Skeletal muscle satellite cell (primary cell): ENCODE data around the gene FUBP3.

Experiments used
- H3K27me3 ChIP-seq: 2 replicates; pipeline ENCODE4 v1.7.0; 2013; ENCODE audit warnings: low read length; ENCODE audit not compliant: control insufficient read depth, insufficient read depth
- H3K36me3 ChIP-seq: 2 replicates; pipeline ENCODE4 v1.7.0; 2013; ENCODE audit warnings: mild to moderate bottlenecking, control low read depth, low read length; ENCODE audit not compliant: insufficient read depth
- H3K4me1 ChIP-seq: 2 replicates; pipeline ENCODE4 v1.7.0; 2013; ENCODE audit warnings: low read length; ENCODE audit not compliant: control insufficient read depth, insufficient read depth
- H3K4me2 ChIP-seq: 2 replicates; pipeline ENCODE4 v1.7.0; 2013; ENCODE audit warnings: mild to moderate bottlenecking, low read length
- H3K4me3 ChIP-seq: 2 replicates; pipeline ENCODE4 v1.7.0; 2013; ENCODE audit warnings: low read length
- H3K9ac ChIP-seq: 2 replicates; pipeline ENCODE4 v1.7.0; 2013; ENCODE audit warnings: mild to moderate bottlenecking, low read depth, low read length, moderate library complexity
- H3K9me3 ChIP-seq: replicated peaks from 2 replicates; pipeline ENCODE4 v1.7.0; 2013; ENCODE audit warnings: mild to moderate bottlenecking, control low read depth, low read length

FUBP3 gene

DNA sequence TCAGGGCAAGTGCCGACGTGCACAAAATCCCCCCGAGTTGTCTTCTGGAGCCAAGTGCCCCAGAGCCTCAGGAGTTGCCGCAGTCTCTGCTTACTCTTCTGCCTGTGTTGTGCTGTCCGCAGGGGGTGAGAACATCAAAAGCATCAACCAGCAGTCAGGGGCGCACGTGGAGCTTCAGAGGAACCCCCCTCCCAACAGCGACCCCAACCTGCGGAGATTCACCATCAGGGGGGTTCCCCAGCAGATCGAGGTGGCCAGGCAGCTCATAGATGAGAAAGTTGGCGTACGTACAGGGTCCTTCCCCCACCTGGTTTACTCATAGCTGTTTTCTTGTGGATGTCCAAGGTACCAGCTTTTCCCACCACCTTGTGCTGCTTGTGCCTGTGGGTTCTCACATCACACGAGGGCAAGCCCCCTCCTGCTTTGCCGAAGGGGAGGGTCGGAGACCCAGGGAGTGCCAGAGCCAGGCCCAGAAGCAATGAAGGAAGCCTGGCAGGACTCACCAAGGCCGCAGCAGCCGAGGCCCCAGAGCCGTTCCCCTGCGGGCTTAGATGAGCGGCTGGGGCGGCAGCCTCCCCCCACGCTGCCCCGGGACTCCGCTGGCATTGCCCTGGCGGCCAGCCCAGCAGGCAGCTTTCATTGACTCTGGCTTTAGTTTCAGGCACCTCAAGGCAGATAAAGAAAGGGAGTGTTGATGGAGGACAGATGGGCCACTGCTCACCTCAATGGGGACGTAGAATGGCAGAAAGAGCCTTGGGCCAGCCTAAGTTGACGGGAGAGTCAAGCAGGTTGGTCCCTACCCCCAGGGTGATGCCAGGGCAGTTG lies 51.3 kb downstream of the FUBP3 start:
- Histone ChIP-seq H3K4me1 (no peaks in the 10 kb centered on the region), H3K4me3 (no peak overlapping the region), H3K4me2 (no peak overlapping the region), H3K27me3 (no peaks in the 10 kb centered on the region), H3K36me3 (peaks cover 88% of the 10 kb centered on the region), H3K9ac (no peak overlapping the region), H3K9me3 (no peaks in the 10 kb centered on the region)

DNA sequence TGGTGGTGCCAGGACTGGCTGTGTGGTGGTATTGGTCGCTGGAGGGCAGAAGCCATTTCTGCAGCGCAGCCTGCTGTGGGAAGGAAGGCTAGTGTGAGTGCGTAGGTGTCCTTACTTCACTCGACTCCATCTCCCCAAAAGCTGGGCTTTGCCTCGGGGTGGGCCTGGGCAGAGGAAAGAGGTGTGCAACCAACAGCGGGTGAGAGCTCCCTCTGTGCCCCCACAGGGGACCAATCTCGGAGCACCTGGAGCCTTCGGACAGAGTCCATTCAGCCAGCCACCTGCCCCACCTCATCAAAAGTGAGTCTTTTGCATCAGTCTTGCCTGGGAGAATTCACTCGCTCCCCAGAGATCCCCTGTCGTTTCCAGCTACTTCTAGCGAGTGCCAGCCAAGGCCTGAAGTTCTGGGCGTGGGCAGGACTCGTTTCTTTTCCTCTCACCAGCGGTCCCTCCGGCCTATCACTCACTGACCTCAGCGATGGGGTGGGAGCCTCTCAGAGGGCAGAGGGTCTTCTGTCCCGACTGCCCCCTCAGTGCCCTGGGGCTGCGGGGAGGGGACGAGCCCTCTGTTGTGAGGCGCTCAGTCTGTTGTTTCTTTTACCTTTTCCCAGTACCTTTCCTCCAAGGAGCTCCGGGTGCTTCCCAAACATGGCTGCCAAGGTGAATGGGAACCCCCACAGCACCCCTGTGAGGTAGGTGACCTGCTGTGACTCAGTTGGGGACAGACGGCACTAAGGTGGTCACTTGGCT lies 52.1 kb downstream of the FUBP3 start:
- H3K4me2 ChIP-seq, result no peak overlapping the region
- no peaks in the 10 kb centered on the region for H3K9me3 ChIP-seq
- H3K27me3 ChIP-seq, result no peaks in the 10 kb centered on the region
- no peak overlapping the region for H3K9ac ChIP-seq
- peaks cover 88% of the 10 kb centered on the region for H3K36me3 ChIP-seq
- H3K4me1 ChIP-seq, result no peaks in the 10 kb centered on the region
- H3K4me3 ChIP-seq, result no peak overlapping the region

DNA sequence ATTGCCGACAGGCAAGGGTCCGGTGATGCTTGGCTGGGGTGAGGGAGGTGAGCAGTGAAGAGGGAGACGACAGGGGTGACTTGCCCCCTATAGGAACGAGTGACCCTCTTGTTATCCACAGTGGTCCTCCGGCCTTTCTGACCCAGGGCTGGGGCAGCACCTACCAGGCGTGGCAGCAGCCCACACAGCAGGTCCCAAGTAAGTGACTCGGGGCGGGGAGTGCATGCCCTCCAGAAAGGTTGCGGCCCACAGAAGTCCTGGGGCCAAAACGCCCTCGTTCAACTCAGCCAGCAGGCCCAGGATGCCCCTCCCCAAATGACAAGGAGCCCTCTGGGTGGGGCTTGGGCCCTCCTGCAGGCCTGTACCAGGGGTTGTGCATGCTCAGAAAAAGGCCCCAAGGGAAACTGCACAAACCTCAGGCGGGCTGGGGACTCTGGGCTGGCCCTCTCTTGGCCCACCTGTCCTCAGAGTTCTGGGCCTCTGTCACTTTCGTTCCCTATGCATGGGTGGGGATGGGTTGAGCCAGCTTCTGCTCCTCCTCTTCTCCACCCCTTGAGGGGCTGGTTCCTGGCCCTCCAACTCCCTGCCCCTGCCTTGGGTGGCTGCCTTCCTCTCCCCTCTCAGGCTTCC lies 52.8 kb downstream of the FUBP3 start:
- Histone ChIP-seq H3K4me2 (no peak overlapping the region), H3K4me3 (no peak overlapping the region), H3K4me1 (no peaks in the 10 kb centered on the region), H3K9ac (no peak overlapping the region), H3K9me3 (no peaks in the 10 kb centered on the region), H3K36me3 (peaks cover 86% of the 10 kb centered on the region), H3K27me3 (no peaks in the 10 kb centered on the region)

DNA sequence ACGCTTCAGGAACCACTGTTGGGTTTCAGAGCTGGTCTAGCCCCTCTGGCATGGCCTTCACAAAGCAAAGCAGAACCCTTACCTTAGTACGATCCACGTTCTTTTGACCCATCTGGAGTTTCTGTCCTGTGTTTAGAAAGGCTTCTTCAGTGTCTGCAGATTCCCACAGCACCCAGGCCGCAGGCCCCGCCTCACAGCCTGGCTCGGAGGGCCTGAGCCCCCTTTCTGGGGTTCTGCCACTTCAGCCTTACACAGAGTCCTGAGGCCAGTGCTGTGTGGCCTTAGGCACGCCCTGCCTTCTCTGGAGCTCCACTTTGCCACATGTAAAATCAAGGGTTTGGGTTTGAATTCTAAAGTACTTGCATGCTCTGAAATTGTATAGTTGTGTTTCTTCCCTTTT lies 53.5 kb downstream of the FUBP3 start:
- H3K4me1 ChIP-seq, result no peaks in the 10 kb centered on the region
- H3K36me3 ChIP-seq, result peaks cover 79% of the 10 kb centered on the region
- no peaks in the 10 kb centered on the region for H3K27me3 ChIP-seq
- H3K9me3 ChIP-seq, result no peaks in the 10 kb centered on the region
- no peak overlapping the region for H3K9ac ChIP-seq
- no peak overlapping the region for H3K4me3 ChIP-seq
- H3K4me2 ChIP-seq, result no peak overlapping the region

DNA sequence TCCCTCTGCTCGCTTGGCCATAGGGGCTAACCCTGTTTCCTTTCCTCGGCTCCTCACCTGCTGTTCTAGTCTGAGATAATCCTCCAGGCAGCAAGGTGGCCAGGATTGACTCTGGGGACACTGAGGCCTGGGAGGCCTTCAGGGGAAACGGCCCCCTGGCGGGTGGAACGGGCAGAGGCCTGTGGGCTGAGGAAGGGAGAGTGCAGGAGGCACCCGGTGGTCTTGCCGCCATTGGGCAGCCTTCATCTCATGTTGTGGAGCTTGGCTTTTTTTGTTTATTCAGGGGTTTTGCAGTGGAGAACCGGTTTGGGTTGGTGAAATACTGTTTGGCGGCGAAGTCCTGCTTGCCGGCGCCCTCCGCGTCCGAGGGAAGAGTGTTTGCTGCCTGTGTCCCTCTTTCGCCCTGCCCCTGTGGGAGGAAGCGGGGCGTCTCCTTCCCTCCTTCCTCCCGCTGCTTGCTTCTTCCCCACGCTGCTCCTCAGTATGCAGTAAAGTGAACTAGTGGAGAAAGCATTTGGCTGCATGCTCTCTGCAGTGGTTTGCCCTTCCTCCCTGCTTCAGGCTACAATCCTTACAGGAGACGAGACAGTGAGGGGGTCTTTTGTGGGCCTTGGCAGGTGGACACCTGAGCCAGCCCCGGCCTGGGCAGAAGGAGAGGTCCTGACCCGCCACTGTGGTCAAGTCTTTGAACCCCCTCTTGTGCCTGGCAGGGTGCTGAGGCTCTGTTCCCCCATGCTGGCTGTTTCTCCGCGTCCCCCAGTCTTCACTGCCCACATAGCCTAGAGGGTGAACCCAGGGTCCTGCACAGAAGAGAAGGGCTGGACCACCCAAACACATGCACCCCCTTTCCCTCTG lies 54.2 kb downstream of the FUBP3 start:
- no peak overlapping the region for H3K4me3 ChIP-seq
- no peak overlapping the region for H3K9ac ChIP-seq
- H3K36me3 ChIP-seq, result peaks cover 83% of the 10 kb centered on the region
- no peaks in the 10 kb centered on the region for H3K4me1 ChIP-seq
- H3K27me3 ChIP-seq, result no peaks in the 10 kb centered on the region
- no peaks in the 10 kb centered on the region for H3K9me3 ChIP-seq
- H3K4me2 ChIP-seq, result no peak overlapping the region

DNA sequence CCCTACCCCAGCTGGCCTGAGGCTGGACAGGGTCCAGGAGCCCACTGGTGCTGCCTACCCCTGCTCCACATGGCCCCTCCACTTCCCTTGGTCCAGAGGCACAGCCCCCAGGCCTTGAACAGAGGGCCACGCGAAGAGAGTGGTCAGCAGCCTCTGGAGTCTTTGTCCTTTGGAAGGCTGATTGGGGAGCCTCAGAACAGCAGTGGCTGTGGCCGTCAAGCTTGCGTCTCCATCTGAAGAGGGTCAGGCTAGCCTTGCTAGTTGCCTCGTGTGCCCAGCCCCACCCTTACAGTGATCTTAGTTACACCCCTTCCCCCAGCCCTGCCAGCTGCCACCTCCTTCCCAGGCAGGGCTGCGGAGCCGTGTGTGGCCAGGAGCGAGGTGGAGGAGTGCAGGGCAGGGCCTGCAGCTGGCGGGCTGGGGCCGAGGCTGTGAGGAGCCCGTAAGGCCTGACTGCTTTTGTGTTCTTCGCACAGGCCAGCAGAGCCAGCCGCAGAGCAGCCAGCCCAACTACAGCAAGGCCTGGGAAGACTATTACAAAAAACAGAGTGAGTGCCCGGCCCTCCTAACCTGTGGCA lies 54.9 kb downstream of the FUBP3 start:
- H3K9me3 ChIP-seq, result no peaks in the 10 kb centered on the region
- H3K4me2 ChIP-seq, result no peak overlapping the region
- H3K27me3 ChIP-seq, result no peaks in the 10 kb centered on the region
- no peak overlapping the region for H3K4me3 ChIP-seq
- no peaks in the 10 kb centered on the region for H3K4me1 ChIP-seq
- no peak overlapping the region for H3K9ac ChIP-seq
- H3K36me3 ChIP-seq, result peaks cover 84% of the 10 kb centered on the region

DNA sequence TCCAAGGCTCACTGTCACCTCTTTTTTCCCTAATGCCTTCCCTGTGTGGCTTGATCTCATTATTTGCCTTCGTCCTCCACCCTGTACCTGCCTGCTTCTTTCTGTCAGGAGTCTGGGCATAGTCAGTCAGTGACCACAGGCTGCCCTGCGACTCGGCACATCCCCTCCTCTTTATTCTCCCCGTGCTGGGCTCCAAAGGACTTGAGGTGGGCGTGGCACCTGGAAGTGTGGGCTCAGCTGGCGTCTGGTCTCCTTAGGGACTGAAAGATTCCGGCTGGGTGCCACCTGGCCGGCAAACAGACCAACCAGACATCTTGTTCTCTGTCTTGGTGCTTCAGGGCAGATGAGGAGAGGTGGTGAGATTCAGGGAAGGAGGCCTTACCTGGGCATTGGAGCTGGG lies 55.4 kb downstream of the FUBP3 start:
- H3K9me3 ChIP-seq, result no peaks in the 10 kb centered on the region
- no peaks in the 10 kb centered on the region for H3K27me3 ChIP-seq
- H3K4me2 ChIP-seq, result no peak overlapping the region
- no peak overlapping the region for H3K9ac ChIP-seq
- H3K4me1 ChIP-seq, result no peaks in the 10 kb centered on the region
- no peak overlapping the region for H3K4me3 ChIP-seq
- H3K36me3 ChIP-seq, result peaks cover 78% of the 10 kb centered on the region

DNA sequence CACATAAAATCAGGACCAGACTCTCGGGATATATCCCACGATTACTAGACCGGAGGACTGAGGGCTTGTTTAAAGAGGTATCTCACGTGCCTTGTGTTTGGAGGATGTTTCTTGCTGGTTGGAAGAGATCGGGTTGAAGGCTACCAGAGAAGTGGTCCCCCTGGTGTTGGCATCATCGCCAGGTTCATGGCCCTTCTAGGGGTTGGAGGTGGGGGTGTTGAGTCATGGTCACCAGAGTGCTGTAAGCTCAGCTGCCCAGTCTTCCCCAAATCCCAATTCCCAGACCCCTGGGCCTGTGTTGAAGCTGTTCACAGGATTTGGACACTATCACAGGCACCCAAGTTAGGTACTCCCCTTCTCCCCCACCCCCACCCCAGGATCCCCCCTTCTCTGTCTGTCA lies 55.9 kb downstream of the FUBP3 start:
- no peak overlapping the region for H3K9ac ChIP-seq
- no peak overlapping the region for H3K4me3 ChIP-seq
- H3K9me3 ChIP-seq, result no peaks in the 10 kb centered on the region
- peaks cover 74% of the 10 kb centered on the region for H3K36me3 ChIP-seq
- no peaks in the 10 kb centered on the region for H3K27me3 ChIP-seq
- no peak overlapping the region for H3K4me2 ChIP-seq
- H3K4me1 ChIP-seq, result no peaks in the 10 kb centered on the region

DNA sequence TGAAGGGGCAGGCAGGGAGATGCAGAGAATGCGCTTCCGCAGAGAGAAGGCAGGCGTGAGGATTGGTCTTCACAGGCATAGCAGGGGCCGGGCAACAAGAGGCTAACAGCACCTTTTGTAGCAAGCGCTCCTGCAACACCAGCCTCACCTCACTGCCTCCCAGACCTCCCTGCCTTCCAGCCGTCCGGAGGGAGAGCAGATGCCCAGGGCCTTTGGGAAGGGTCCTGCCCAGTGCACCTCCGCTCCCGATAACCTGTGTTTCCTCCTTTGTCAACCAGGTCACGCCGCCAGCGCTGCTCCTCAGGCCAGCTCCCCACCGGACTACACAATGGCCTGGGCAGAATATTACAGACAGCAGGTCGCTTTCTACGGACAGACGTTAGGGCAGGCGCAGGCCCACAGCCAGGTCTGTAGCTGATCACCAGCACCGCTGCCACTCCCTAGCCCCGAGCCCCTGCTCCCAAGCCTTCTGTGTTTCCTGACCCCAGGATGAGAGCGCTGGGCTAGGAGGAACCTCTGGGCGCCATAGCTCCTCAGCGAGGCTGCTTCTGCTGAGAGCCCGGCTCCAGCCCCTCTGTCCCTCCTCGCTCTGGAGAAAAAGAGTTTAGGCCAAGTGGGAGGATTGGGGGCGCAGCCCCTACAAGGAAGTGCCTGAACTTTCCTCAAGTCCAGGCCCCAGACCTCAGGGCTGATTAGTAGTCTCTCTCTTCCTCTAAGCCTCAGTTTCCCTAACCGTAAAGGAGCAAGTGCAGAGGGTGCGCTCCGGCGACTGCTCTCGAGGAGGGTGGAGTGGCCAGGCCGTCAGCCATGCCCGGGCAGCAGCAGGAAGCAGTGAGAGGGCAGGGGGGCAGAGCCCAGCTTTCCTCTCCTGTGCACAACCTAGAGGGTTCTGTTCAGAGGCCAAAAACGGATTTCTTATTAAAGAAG lies 56.6 kb downstream of the FUBP3 start:
- H3K4me3 ChIP-seq, result no peak overlapping the region
- H3K27me3 ChIP-seq, result no peaks in the 10 kb centered on the region
- H3K4me1 ChIP-seq, result no peaks in the 10 kb centered on the region
- H3K9me3 ChIP-seq, result no peaks in the 10 kb centered on the region
- no peak overlapping the region for H3K9ac ChIP-seq
- H3K36me3 ChIP-seq, result peaks cover 67% of the 10 kb centered on the region
- H3K4me2 ChIP-seq, result no peak overlapping the region

DNA sequence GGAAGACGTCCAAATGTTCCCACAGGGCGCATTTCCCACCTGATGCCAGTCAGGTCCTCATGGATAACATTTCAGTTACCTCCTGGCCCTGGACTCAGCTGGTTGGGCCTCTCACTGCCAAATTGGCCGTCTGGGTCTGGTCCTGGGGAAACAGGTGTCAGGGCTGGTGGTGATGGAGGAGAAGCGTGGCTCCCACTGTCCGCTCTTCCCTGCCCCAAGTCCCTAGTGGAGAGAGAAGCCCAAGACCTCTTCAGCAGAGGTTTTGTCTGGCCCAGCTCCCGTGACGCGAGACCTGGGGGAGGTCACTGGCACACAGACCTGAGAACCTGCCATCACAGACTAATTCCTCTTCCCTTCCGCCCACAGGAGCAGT lies 57.3 kb downstream of the FUBP3 start:
- Histone ChIP-seq H3K9me3 (no peaks in the 10 kb centered on the region), H3K36me3 (peaks cover 61% of the 10 kb centered on the region), H3K4me1 (no peaks in the 10 kb centered on the region), H3K9ac (no peak overlapping the region), H3K4me2 (no peak overlapping the region), H3K4me3 (no peak overlapping the region), H3K27me3 (no peaks in the 10 kb centered on the region)
